ENCODE data around the gene SLC43A3. TPM values are rescaled to one million over a fixed set of nuclear protein-coding genes. Genes with fewer than 3 reads are reported as not detected.

SLC43A3 gene
- total RNA-seq, 4 donors from 2014 or later, result 26.6 to 90.4 (median 77.0) TPM

DNA sequence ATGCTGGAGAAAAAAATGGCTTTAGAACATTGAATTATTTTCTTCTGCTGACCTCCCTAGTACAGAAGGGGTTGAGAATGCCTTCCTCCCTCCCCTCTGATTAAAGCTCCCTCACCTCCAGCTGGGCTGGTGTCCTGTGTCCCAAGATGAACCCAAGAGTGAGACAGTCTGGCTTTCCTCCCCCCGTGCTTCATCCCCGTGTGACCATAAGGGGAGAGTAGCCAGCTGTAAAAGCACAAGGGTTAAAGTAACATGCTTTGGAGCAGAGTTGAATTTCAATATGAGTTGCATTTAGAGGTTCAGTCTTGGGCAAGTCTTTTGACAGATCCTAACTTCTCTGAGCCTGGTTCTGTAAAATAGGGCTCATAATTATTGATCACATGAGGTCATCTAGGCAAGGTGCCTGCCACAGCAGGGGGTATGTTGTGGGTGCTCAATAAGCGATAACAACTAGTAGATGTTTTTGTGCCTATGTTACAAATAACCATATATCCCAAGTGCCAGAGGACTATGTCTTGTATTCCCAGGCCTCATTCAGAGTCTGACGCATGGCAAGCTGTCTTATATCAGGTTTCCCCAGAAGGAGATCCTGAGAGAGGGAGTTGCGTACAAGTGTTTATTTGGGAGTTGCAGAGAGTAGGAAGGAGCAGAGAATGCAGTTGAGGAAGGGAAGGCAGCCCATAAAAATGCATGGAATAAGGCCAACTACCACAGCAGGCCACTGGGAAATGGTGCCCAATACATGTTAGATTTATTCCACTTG is 40.6 kb downstream of the SLC43A3 start:
- TF ChIP-seq POLR2A (IDR thresholded peaks at IDR 0.05; ENCODE audit: low read depth) (no peak), EP300 (IDR thresholded peaks at IDR 0.05) (no peak), POLR2AphosphoS5 (IDR thresholded peaks at IDR 0.05) (no peak)
- TF ChIP-seq, protein P1, sequence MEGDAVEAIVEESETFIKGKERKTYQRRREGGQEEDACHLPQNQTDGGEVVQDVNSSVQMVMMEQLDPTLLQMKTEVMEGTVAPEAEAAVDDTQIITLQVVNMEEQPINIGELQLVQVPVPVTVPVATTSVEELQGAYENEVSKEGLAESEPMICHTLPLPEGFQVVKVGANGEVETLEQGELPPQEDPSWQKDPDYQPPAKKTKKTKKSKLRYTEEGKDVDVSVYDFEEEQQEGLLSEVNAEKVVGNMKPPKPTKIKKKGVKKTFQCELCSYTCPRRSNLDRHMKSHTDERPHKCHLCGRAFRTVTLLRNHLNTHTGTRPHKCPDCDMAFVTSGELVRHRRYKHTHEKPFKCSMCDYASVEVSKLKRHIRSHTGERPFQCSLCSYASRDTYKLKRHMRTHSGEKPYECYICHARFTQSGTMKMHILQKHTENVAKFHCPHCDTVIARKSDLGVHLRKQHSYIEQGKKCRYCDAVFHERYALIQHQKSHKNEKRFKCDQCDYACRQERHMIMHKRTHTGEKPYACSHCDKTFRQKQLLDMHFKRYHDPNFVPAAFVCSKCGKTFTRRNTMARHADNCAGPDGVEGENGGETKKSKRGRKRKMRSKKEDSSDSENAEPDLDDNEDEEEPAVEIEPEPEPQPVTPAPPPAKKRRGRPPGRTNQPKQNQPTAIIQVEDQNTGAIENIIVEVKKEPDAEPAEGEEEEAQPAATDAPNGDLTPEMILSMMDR (IDR thresholded peaks at IDR 0.05), result no peak
- 62% methylated on average over 5 of the region's 5 CpGs for WGBS
- peaks cover 0 to 17% (median 0%) of the 10 kb centered on the region in 4 donors for H3K27me3 ChIP-seq
- no peak overlapping the region for H3K4me3 ChIP-seq
- no peaks in the 10 kb centered on the region for H3K4me1 ChIP-seq
- no peak overlapping the region for H3K27ac ChIP-seq (replicated peaks in 1 of 4)
- DNase-seq (ENCODE audit: extremely low spot score), result no peak
- no peaks in the 10 kb centered on the region for H3K36me3 ChIP-seq
- no peaks in the 10 kb centered on the region for H3K9me3 ChIP-seq
- intact Hi-C loops (cut with DNase I), result no loop called here

DNA sequence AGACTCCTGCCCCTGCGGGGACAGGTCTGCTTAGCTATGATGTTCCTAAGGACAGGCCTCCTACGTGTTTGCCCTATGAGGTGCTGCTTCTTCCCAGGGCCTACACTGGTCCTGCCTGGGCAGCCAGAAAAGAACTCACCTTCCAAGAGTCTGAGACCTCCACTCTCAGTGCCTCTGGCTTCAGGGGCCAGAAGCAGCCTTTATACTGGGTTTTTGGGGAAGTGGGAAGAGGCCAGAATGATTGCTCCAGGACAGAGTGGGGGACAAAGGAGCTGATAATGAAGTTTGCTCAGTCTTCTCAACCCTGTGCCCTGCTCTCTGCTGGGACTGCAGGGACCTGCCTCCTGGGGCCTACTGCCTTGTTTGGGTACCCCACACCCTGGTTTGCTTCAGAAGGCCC is 45.9 kb downstream of the SLC43A3 start, which contains the start of gene PRG3:
Gene PRG3, minus strand, starts transcription at position 176 of the 400 bp plus-strand sequence. CDS start 442 bp downstream, outside the sequence.
- intact Hi-C loops (cut with DNase I), result no loop called here
- Histone ChIP-seq H3K36me3 (no peaks in the 10 kb centered on the region), H3K9me3 (no peaks in the 10 kb centered on the region), H3K4me3 (no peak within 1 kb of the TSS), H3K27me3 (peaks cover 0 to 22% (median 0%) of the 10 kb centered on the region in 4 donors), H3K27ac (replicated peaks in 1 of 4) (no peak within 1 kb of the TSS), H3K4me1 (no peaks in the 10 kb centered on the region)
- DNase-seq (ENCODE audit: extremely low spot score), result no peak
- no peak for TF ChIP-seq EP300 (IDR thresholded peaks at IDR 0.05)
- TF ChIP-seq POLR2AphosphoS5 (IDR thresholded peaks at IDR 0.05), result no peak
- TF ChIP-seq POLR2A (IDR thresholded peaks at IDR 0.05; ENCODE audit: low read depth), result no peak
- TF ChIP-seq, protein P1 (IDR thresholded peaks at IDR 0.05), result no peak
- WGBS, result 75% methylated on average over 2 of the region's 2 CpGs

DNA sequence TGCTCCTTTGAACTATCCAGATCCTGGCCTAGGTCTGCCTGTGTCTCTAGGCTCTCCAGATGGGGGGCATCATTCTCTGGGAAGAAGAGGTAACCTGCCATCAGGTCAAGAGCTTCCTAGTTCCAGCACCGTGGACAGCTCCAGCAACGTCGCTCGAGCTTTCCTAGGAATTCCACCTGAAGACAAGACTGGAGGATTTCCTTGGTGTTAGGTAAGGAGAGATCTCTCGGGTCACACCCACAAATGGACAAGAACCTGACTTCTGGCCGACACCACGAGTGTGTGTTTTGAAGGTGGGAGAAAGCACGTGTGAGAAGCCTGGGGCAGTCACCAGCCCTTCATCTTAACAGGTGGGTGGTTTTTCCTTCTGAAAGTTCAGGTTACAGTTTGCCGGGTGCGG is 47.2 kb downstream of the SLC43A3 start:
- WGBS, result 33% methylated on average over 10 of the region's 10 CpGs
- Histone ChIP-seq H3K4me1 (no peaks in the 10 kb centered on the region), H3K36me3 (no peaks in the 10 kb centered on the region), H3K4me3 (no peak overlapping the region), H3K27ac (replicated peaks in 1 of 4) (no peak overlapping the region), H3K9me3 (no peaks in the 10 kb centered on the region), H3K27me3 (peaks cover 0 to 18% (median 0%) of the 10 kb centered on the region in 4 donors)
- intact Hi-C loops (cut with DNase I), result no loop called here
- DNase-seq (ENCODE audit: extremely low spot score), result no peak
- TF ChIP-seq POLR2A (IDR thresholded peaks at IDR 0.05; ENCODE audit: low read depth), result no peak
- TF ChIP-seq POLR2AphosphoS5 (IDR thresholded peaks at IDR 0.05), result no peak
- no peak for TF ChIP-seq EP300 (IDR thresholded peaks at IDR 0.05)
- TF ChIP-seq, protein P1 (IDR thresholded peaks at IDR 0.05), result no peak

DNA sequence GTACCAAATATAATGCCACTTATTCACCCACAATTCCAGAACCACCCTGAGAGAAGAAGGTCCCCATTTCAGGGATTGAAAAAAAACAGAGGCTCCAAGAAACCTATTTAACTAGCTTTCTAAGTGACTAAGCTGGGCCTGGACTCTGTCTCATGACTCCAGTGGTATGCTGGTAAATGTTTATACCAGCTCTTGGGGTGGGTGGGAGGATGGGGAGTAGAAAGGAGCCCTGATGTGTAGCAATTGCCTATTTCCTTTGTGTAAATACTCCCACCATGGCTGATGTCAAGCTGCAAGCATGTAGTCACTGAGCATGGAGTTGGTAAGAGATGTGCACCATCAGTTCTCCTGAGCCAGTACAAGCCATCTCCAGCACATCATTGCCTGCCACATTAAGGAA is 48.7 kb downstream of the SLC43A3 start:
- no peak overlapping the region for H3K4me3 ChIP-seq
- no peak overlapping the region for H3K27ac ChIP-seq (replicated peaks in 1 of 4)
- H3K36me3 ChIP-seq, result no peaks in the 10 kb centered on the region
- peaks cover 0 to 18% (median 0%) of the 10 kb centered on the region in 4 donors for H3K27me3 ChIP-seq
- no peak for TF ChIP-seq EP300 (IDR thresholded peaks at IDR 0.05)
- TF ChIP-seq, protein P1 (IDR thresholded peaks at IDR 0.05), result no peak
- TF ChIP-seq POLR2A (IDR thresholded peaks at IDR 0.05; ENCODE audit: low read depth), result no peak
- no peak for TF ChIP-seq POLR2AphosphoS5 (IDR thresholded peaks at IDR 0.05)
- intact Hi-C loops (cut with DNase I), result no loop called here
- DNase-seq (ENCODE audit: extremely low spot score), result no peak
- H3K9me3 ChIP-seq, result no peaks in the 10 kb centered on the region
- no peaks in the 10 kb centered on the region for H3K4me1 ChIP-seq
